Measurements from ENCODE around the gene SYNRG. TPM values are rescaled to one million over a fixed set of nuclear protein-coding genes. Genes with fewer than 3 reads are reported as not detected.

Gene SYNRG
- total and polyA plus RNA-seq, 2 of the 13 experiments (the other 11 are each of a cell fraction or from before 2014, with no cell fraction given): 7.3 to 8.7 TPM

- TF ChIP-seq AGO2 (optimal IDR thresholded peaks at IDR 0.05; ENCODE audit: low read depth, low read length) (no peak), RXRA (CRISPR knock-in tag; IDR thresholded peaks at IDR 0.05) (0 out of 2 replicates have a peak, but pooled peaks have one; percentile 36), HES4 (CRISPR knock-in tag; IDR thresholded peaks at IDR 0.05; ENCODE audit: borderline replicate concordance) (peak; percentile 51; the same call in 1 of the 2 replicates), SKIL (CRISPR knock-in tag; IDR thresholded peaks at IDR 0.05; ENCODE audit: borderline replicate concordance) (no peak), ZC3H4 (CRISPR knock-in tag; IDR thresholded peaks at IDR 0.05; ENCODE audit: borderline replicate concordance) (no peak), ZNF740 (CRISPR knock-in tag; IDR thresholded peaks at IDR 0.05) (no peak), PRDM15 (CRISPR knock-in tag; IDR thresholded peaks at IDR 0.05) (no peak)
- TF ChIP-seq, protein P1, sequence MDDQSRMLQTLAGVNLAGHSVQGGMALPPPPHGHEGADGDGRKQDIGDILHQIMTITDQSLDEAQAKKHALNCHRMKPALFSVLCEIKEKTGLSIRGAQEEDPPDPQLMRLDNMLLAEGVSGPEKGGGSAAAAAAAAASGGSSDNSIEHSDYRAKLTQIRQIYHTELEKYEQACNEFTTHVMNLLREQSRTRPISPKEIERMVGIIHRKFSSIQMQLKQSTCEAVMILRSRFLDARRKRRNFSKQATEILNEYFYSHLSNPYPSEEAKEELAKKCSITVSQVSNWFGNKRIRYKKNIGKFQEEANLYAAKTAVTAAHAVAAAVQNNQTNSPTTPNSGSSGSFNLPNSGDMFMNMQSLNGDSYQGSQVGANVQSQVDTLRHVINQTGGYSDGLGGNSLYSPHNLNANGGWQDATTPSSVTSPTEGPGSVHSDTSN (CRISPR knock-in tag; IDR thresholded peaks at IDR 0.05; ENCODE audit: borderline replicate concordance): peak; percentile 27; the same call in 1 of the 2 replicates
These were observed 34.0 kb upstream of the SYNRG start, which contains the start of gene DDX52 (continued) for GRCh38 chr17:37643118-37643766.

All from HepG2 (cell line).